ENCODE measurements around the gene GPR78.
"Not testable (repeated sequence)": the region's sequence is repeated elsewhere in the genome, so short reads cannot be mapped to it uniquely, and the experiment has no call there.

Gene GPR78

DNA sequence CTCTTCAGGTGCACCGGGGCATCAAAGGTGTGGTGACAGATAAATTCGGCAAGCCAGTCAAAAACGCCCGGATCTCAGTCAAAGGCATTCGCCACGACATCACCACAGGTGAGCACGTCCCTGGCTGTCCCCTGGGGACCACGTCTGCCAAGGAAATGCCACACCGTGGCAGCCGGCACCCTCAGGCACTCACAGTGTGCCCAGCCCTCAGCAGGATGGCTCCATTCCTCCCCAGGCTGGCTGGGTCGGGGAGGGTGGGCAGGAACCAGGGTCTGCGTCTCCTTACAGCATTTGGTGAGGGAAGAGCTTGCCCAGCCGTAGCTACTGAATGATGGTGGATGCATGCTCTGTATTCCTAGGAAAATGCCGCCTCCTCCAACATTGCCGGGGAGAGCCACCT, 38.2 kb downstream of the GPR78 start:
- no peak for DNase-seq

DNA sequence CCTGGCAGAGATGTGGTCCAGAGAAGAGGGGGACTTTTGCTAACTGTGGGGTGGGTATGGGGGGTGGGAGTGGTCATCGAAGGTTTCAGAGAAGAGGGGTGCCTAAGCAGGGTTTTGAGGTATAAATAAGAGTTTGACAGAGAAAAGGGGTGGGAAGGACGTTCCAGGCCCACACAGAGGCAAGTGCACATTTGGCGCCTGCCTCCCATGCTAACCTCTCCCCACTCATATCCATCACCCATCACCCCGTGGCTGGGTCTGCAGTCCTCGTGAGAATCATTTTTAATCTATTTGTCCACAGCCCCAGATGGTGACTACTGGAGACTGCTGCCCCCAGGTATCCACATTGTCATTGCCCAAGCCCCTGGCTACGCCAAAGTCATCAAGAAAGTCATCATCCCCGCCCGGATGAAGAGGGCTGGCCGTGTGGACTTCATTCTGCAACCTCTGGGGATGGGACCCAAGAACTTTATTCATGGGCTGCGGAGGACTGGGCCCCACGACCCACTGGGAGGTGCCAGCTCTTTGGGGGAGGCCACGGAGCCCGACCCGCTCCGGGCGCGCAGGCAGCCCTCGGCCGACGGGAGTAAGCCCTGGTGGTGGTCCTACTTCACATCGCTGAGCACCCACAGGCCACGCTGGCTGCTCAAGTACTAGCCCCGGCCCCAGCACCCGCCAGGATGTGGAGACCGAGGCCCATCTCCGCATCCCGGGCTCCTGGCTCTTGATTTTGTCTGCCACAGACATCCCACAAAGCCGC, 38.9 kb downstream of the GPR78 start:
- DNase-seq, result no peak

DNA sequence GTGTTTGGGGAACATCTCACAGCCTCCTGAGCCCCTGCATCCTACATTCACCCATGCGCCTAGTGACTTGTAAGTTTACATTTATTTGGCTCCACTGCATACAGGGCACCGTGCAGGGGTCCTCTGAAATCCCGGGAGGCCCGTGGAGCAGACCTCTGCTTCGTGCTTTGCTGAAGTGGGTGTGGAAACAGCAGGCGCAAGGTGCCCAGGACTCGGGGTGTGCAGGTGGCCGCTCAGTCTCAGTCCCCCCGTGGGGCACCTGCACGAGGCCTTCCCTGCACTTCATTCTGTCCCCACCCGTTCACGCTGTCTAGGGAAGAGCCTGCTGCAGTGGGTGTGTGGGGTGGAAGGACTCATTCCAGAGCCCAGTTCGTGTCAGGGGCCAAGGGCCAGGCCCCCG, 40.9 kb downstream of the GPR78 start:
- not testable (repeated sequence) for DNase-seq

DNA sequence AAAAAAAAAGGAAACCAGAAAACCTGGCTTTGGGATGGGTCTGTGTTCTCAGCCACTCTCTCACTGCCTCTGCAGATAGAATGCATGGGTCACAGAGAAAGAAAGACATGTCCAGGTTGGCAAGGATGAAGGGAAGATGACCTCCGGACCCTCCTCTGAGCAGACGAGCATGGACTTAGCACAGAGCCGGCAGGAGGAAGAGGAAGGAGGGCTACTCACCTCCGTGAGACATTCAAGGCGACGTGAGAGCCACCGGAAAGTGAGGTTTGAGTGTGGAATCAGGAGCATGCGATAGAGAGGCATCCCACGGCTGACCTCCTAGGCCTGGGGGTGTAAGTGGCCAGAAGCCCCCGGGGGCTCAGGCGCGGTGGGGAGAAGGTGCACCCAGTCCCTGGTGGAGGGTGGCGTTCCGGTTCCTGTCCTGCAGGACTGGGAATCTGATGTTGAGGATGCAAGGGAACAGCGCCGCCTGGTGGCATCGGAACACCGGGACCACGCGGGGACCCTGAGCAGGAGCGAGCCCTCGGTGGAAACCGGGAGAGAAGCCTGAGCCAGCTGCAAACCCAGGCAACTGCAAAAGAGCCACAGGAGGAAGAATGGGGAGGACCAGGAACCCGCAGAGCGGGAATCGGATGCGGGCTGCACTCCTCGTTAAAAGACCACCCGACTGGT, 44.5 kb downstream of the GPR78 start:
- not testable (repeated sequence) for DNase-seq

DNA sequence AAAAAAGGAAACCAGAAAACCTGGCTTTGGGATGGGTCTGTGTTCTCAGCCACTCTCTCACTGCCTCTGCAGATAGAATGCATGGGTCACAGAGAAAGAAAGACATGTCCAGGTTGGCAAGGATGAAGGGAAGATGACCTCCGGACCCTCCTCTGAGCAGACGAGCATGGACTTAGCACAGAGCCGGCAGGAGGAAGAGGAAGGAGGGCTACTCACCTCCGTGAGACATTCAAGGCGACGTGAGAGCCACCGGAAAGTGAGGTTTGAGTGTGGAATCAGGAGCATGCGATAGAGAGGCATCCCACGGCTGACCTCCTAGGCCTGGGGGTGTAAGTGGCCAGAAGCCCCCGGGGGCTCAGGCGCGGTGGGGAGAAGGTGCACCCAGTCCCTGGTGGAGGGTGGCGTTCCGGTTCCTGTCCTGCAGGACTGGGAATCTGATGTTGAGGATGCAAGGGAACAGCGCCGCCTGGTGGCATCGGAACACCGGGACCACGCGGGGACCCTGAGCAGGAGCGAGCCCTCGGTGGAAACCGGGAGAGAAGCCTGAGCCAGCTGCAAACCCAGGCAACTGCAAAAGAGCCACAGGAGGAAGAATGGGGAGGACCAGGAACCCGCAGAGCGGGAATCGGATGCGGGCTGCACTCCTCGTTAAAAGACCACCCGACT, 50.2 kb downstream of the GPR78 start:
- DNase-seq, result not testable (repeated sequence)

DNA sequence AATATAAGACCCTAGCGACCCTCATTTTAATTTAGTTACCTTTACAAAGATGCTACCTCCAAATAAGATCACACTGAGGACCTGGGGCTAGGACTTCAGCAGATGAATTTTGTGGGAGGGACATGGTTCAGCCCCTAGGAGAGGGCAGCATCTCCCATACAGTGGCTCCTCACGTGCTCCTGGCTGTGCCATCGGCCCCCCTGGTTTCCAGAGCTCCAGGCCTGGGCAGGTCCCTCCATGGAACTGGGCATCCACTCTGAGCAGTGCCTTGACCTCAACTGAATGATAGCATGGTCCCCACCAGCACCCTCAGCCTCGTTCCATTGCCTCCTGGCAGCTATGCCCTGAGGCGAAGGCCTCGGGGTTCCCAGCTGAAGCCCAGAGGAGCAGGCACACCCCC, 51.7 kb downstream of the GPR78 start:
- DNase-seq, result not testable (repeated sequence)

DNA sequence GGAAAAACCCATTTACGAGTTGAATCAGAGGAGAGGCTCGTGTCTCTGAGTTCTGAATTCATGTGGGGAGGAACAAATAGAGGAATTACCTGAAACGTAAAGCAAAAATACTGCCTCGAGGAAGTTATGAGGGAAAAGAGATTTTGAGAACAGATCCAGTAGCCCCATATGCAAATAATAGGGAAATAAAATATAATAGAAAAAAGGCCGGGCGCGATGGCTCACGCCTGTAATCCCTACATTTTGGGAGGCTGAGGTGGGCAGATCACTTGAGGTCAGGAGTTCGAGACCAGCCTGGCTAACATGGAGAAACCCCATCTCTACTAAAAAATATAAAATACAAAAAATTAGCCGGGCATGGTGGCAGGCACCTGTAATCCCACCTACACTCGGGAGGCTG, 54.6 kb downstream of the GPR78 start:
- DNase-seq, result not testable (repeated sequence)

DNA sequence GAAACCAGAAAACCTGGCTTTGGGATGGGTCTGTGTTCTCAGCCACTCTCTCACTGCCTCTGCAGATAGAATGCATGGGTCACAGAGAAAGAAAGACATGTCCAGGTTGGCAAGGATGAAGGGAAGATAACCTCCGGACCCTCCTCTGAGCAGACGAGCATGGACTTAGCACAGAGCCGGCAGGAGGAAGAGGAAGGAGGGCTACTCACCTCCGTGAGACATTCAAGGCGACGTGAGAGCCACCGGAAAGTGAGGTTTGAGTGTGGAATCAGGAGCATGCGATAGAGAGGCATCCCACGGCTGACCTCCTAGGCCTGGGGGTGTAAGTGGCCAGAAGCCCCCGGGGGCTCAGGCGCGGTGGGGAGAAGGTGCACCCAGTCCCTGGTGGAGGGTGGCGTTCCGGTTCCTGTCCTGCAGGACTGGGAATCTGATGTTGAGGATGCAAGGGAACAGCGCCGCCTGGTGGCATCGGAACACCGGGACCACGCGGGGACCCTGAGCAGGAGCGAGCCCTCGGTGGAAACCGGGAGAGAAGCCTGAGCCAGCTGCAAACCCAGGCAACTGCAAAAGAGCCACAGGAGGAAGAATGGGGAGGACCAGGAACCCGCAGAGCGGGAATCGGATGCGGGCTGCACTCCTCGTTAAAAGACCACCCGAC, 55.8 kb downstream of the GPR78 start:
- not testable (repeated sequence) for DNase-seq
